GM21619 (cell line): ENCODE measurements around the gene DRC7.
"Not testable (repeated sequence)": the region's sequence is repeated elsewhere in the genome, so short reads cannot be mapped to it uniquely, and the experiment has no call there.

Source experiments
- ATAC-seq: cut with Tn5 transposase; IDR thresholded peaks from one replicate; pipeline ENCODE4 v1.9.1; 2021; ENCODE audit not compliant: unreplicated experiment

The DRC7 gene

GRCh38 chr16:57778658-57779057, 84.1 kb downstream of the DRC7 start:
- ATAC-seq, result no peak

GRCh38 chr16:57779836-57780235, 85.2 kb downstream of the DRC7 start:
- ATAC-seq, result not testable (repeated sequence)

- no peak for ATAC-seq
Measured at GRCh38 chr16:57781349-57781740, 86.7 kb downstream of the DRC7 start.
